GM12873 (cell line): ENCODE results near the gene VPS13D.

Experiments used
- TF ChIP-seq, protein P1 (sequence below): IDR thresholded peaks from 2 replicates; pipeline ENCODE4 v1.5.1; 2012; ENCODE audit warnings: low read depth, mild to moderate bottlenecking, moderate library complexity, low read length, control low read depth; ENCODE audit not compliant: insufficient read depth; ENCODE audit errors: missing control alignments

The VPS13D gene

DNA sequence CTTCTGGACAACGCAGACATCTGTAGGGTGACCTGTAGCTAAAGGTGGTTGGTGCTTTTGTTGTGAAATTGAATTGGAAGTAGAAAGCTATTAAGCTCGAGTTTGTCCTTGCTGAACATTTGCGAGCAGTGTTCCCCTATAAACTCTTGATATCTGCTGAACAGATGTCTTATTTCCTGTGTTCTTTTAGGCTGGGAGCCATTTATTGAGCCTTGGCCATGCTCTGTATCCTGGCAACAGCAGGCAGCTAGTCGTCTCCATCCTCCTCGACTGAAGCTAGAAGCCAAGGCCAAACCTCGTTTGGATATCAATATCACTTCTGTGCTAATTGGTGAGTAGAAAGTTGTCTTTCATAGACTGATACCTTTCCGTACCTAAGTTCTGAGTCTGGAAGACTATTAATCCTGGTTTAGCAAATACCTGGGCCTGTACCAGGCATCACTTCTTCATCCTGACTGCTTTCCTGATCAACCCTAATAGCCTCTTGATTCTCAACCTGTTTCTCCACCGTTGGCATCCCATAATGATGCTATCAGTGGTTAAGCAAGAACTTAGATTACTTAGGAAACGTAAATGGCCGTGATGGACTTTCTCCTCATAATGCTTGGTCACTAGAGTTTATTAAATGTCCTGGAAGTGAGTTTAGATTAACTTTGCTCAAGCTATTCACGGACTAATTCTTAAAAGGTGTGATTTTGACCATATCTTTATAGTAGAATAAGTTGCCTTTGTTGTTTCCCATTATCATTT lies 103.4 kb downstream of the VPS13D start:
- TF ChIP-seq, protein P1, sequence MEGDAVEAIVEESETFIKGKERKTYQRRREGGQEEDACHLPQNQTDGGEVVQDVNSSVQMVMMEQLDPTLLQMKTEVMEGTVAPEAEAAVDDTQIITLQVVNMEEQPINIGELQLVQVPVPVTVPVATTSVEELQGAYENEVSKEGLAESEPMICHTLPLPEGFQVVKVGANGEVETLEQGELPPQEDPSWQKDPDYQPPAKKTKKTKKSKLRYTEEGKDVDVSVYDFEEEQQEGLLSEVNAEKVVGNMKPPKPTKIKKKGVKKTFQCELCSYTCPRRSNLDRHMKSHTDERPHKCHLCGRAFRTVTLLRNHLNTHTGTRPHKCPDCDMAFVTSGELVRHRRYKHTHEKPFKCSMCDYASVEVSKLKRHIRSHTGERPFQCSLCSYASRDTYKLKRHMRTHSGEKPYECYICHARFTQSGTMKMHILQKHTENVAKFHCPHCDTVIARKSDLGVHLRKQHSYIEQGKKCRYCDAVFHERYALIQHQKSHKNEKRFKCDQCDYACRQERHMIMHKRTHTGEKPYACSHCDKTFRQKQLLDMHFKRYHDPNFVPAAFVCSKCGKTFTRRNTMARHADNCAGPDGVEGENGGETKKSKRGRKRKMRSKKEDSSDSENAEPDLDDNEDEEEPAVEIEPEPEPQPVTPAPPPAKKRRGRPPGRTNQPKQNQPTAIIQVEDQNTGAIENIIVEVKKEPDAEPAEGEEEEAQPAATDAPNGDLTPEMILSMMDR: no peak

DNA sequence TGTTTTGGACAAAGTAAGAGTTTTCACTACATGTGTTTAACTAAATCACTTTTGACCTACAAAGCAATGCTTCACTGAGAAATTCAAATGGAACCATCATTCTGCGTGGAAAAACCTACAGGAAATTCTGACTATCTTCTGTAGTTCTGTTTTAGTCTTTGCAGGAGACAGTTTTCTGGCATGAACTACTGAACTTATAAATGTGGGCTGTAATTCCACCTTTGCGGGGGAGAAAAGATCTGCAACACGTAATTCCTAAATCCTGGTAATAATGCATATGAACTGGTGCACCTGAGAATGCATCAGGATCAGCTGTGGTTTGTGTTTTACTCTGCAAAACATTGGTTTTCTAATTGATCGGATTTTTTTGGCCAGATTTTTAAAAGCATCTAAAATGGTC lies 106.0 kb downstream of the VPS13D start:
- TF ChIP-seq, protein P1: no peak

DNA sequence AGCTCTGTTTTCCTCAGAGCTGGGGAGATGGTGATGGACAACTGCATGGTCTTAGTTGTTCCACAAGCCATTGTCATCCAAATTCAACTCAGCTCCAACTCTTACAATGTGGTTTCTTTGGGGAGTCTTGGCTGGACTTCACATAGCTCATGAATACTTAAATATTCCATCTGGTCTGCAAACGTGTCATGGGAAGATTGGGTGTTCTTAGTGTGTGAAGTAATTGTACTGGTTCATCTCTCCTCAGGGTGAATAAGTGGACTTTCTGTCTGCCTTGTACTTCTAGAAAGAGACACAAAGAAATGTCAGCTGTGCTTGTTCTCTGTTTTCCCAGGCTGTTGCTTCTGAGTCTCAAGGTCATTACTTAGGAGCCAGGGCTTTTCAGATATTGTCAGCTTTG lies 106.6 kb downstream of the VPS13D start:
- TF ChIP-seq, protein P1: no peak

DNA sequence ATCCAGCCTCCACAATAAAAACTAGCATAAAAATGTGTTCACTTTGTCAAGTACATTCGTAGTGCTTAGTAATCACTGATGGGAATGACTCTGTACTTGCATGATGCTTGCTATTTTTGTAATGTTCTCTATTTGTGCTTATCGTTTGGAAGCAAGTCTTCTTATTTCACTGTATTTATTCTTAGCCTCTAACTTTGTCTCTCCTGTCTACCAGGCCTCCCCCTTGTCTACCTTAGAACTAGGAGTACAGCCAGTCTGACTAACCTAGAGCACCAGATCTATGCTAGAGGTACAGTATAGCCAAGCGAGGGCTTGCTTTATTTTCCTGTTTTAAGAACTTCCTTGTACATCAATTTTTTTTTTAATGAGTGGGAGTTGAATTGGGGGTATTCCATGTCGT lies 108.2 kb downstream of the VPS13D start:
- TF ChIP-seq, protein P1: no peak

DNA sequence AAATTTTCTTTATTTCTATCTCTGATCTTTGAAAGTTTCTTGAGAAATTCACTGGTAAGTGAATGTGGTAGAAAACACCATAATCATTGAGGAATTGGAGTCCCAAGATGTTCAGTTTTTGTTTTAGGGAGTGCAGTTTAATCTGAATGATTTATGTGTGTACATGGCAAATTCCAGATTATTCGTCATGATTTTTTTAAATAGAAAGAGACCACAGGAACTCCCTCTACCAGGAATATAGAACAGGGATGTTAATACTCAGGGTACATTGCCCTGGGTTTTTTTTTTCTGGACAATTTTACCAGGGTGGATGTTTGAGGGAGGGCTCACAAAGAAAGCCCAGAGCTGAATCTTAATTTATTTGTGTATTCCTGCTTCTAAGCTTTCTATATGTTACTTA lies 109.0 kb downstream of the VPS13D start:
- TF ChIP-seq, protein P1: no peak

DNA sequence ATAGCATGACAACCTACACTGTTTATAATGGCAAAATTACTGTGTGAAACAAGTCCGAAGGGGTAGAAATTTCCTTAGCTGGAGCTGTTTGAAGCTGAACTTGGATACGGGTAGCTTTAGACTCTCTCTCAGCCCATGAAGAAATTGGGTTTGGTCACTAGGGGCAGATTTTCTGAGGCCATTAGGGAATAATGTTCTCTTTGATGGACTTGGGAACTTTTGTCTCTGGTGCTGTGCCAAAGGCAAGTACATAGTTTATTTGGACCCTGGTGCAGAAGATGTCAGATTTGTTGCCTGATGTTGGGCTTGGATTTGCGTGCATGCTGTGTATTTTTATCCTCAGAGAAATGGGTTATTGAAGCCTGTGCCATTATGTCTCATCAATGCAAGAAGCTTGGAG lies 109.6 kb downstream of the VPS13D start:
- TF ChIP-seq, protein P1: no peak

DNA sequence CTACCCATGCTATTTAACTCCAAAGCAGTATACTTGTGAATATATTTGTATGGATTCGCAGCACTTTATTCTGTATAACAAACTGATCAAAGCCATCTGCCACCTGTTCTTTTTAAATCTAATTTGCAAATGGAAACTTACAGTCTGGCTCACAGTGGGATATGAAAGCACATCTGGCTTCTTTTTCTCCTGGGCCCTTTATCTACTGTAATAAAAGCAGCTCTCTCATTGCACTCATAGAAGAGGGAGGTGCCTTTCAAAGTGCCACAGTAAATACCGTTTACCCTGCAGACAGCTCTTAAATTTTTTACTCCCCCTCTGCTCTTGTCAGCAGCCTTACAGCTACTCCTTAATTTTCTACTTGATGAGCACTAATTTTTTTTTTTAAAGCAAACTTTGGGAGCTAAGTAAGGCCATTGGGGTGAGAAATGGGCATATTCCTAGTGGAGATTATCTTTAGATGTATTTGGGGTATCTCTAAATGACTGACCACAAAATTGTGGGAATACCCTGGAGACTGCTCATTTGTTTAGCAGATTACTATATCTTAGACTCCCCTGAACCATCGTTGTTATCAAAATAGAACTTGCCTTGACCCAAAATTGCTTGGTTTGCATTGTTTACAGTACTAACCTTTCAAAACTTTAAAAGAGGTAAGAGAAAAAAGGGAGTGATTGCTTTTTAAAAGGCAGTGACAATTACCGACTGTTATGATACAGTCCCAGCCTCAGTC lies 110.1 kb downstream of the VPS13D start:
- TF ChIP-seq, protein P1: no peak
